H1 (cell line): ENCODE results near the gene ADGRF1. TPM values are rescaled to one million over a fixed set of nuclear protein-coding genes. Genes with fewer than 3 reads are reported as not detected.

Experiments used
- CTCF ChIA-PET: fragments of 300-600 bp; sonication (Branson Sonifier 250); formaldehyde crosslinking; loops from one replicate; lab custom pipeline; 2021; ENCODE audit not compliant: partially characterized antibody; lab: Charles Lee
- POLR2A ChIA-PET: fragments of 300-600 bp; sonication (Branson Sonifier 250); formaldehyde crosslinking; loops from one replicate; lab custom pipeline; 2021; ENCODE audit warnings: inconsistent platforms; ENCODE audit not compliant: partially characterized antibody; lab: Charles Lee
- DNase-seq, 2 experiments: peaks; one replicate each; pipeline versions ENCODE4 v3.0.0 to v3.0.0-alpha.2; 2010 to 2022; ENCODE audit warnings: low spot score in 2 of 2, low read depth in 1 of 2, mixed read lengths in 1 of 2
- FAIRE-seq: peaks from 2 replicates; lab custom pipeline; 2011; peaks lifted over from hg19 to GRCh38; lab: Jason Lieb, UNC
- H2AFZ ChIP-seq: 2 replicates; pipeline ENCODE4 v1.8.1; 2012; ENCODE audit warnings: low read length, inconsistent platforms
- H2AK5ac ChIP-seq: 2 replicates; pipeline ENCODE4 v1.6.1; 2013; ENCODE audit warnings: low read depth, low read length
- H2BK120ac ChIP-seq: replicated peaks from 2 replicates; pipeline ENCODE3; 2013; ENCODE audit warnings: low read depth, low read length, inconsistent platforms
- H2BK12ac ChIP-seq: 2 replicates; pipeline ENCODE4 v1.6.1; 2013; ENCODE audit warnings: low read depth, low read length
- H2BK15ac ChIP-seq: 2 replicates; pipeline ENCODE4 v1.6.1; 2013; ENCODE audit warnings: low read length
- H2BK20ac ChIP-seq: 2 replicates; pipeline ENCODE4 v1.6.1; 2013; ENCODE audit warnings: low read length
- H2BK5ac ChIP-seq: 2 replicates; pipeline ENCODE4 v1.6.1; 2013; ENCODE audit warnings: low read depth, low read length
- H3K14ac ChIP-seq: 2 replicates; pipeline ENCODE4 v1.6.1; 2013; ENCODE audit warnings: inconsistent platforms; ENCODE audit not compliant: insufficient read length
- H3K18ac ChIP-seq: 2 replicates; pipeline ENCODE4 v1.6.1; 2013; ENCODE audit warnings: low read length; ENCODE audit errors: extremely low read depth
- H3K23ac ChIP-seq: 2 replicates; pipeline ENCODE4 v1.6.1; 2013; ENCODE audit warnings: inconsistent platforms; ENCODE audit not compliant: insufficient read length
- H3K23me2 ChIP-seq: 2 replicates; pipeline ENCODE4 v1.6.1; 2013; ENCODE audit warnings: low read depth, low read length
- H3K27ac ChIP-seq: 2 replicates; pipeline ENCODE4 v1.6.1; 2011; ENCODE audit warnings: low read depth, low read length, inconsistent platforms
- H3K27me3 ChIP-seq, 4 experiments: replicated peaks in 1 of 4; 1 replicate in 1 of 4; 2 replicates in 3 of 4; pipeline versions ENCODE4 v1.6.1 to v1.8.1; 2011 to 2013; ENCODE audit warnings: low read length in 3 of 4, mild to moderate bottlenecking in 3 of 4, inconsistent platforms in 2 of 4, mixed read lengths in 2 of 4, moderate library complexity in 1 of 4; ENCODE audit not compliant: control insufficient read depth in 3 of 4, insufficient read depth in 3 of 4; ENCODE audit errors: extremely low read depth in 1 of 4
- H3K36me3 ChIP-seq, 4 experiments: 2 replicates each; pipeline versions ENCODE4 v1.6.1 to v1.8.1; 2011 to 2013; ENCODE audit warnings: mild to moderate bottlenecking in 4 of 4, low read length in 3 of 4, moderate library complexity in 2 of 4, control low read depth in 1 of 4, inconsistent platforms in 1 of 4; ENCODE audit not compliant: insufficient read depth in 4 of 4, control insufficient read depth in 2 of 4
- H3K4ac ChIP-seq: replicated peaks from 2 replicates; pipeline ENCODE3; 2013; ENCODE audit warnings: low read length, low read depth, mixed read lengths, inconsistent platforms; ENCODE audit not compliant: insufficient read length
- H3K4me1 ChIP-seq, 4 experiments: replicated peaks in 1 of 4; 1 replicate in 1 of 4; 2 replicates in 3 of 4; pipeline versions ENCODE4 v1.6.1 to v1.8.1; 2011 to 2013; ENCODE audit warnings: low read length in 3 of 4, inconsistent platforms in 2 of 4, mixed read lengths in 1 of 4; ENCODE audit not compliant: insufficient read depth in 4 of 4, control insufficient read depth in 3 of 4
- H3K4me2 ChIP-seq, 2 experiments: 2 replicates each; pipeline versions ENCODE4 v1.6.1 to v1.8.1; 2011 to 2013; ENCODE audit warnings: low read depth in 2 of 2, low read length in 2 of 2, control low read depth in 1 of 2, inconsistent platforms in 1 of 2, mild to moderate bottlenecking in 1 of 2; ENCODE audit not compliant: insufficient read depth in 1 of 2
- H3K4me3 ChIP-seq, 4 experiments: fragments of 200-600, 300-600 bp in 1 of 4; sonication (generic), shearing (Covaris generic), sonication (Bioruptor Twin) in 1 of 4; 2 replicates each; pipeline versions ENCODE4 v1.5.1 to v1.8.1; 2011 to 2016; ENCODE audit warnings: low read length in 4 of 4, low read depth in 3 of 4, control low read depth in 2 of 4, inconsistent platforms in 2 of 4, mild to moderate bottlenecking in 2 of 4, mixed read lengths in 1 of 4, moderate library complexity in 1 of 4; ENCODE audit not compliant: insufficient read depth in 2 of 4; ENCODE audit errors: extremely low read depth in 1 of 4
- H3K56ac ChIP-seq: replicated peaks from 2 replicates; pipeline ENCODE3; 2013; ENCODE audit warnings: low read depth, mild to moderate bottlenecking, mixed read lengths, low read length, inconsistent platforms; ENCODE audit not compliant: insufficient read length
- H3K79me1 ChIP-seq: 2 replicates; pipeline ENCODE4 v1.6.1; 2013; ENCODE audit warnings: low read depth, low read length, control low read depth
- H3K79me2 ChIP-seq, 2 experiments: 2 replicates each; pipeline versions ENCODE4 v1.6.1 to v1.8.1; 2012 to 2013; ENCODE audit warnings: low read length in 2 of 2, mild to moderate bottlenecking in 2 of 2, inconsistent platforms in 1 of 2; ENCODE audit not compliant: insufficient read depth in 2 of 2, control insufficient read depth in 1 of 2
- H3K9ac ChIP-seq, 4 experiments: replicated peaks in 1 of 4; 1 replicate in 1 of 4; 2 replicates in 3 of 4; pipeline versions ENCODE4 v1.6.1 to v1.8.1; 2011 to 2013; ENCODE audit warnings: low read depth in 3 of 4, low read length in 3 of 4, control low read depth in 2 of 4, mild to moderate bottlenecking in 2 of 4, moderate library complexity in 2 of 4, inconsistent platforms in 1 of 4; ENCODE audit errors: extremely low read depth in 1 of 4
- H3K9me3 ChIP-seq, 2 experiments: 2 replicates each; pipeline versions ENCODE4 v1.6.1 to v1.8.1; 2012 to 2013; ENCODE audit warnings: mild to moderate bottlenecking in 2 of 2, moderate library complexity in 2 of 2, control low read depth in 1 of 2, inconsistent platforms in 1 of 2, low read depth in 1 of 2, low read length in 1 of 2, mixed read lengths in 1 of 2; ENCODE audit not compliant: insufficient read depth in 2 of 2
- H4K20me1 ChIP-seq, 2 experiments: replicated peaks in 1 of 2; 2 replicates each; pipeline versions ENCODE3 to v1.8.1; 2011 to 2013; ENCODE audit warnings: inconsistent platforms in 2 of 2, low read length in 2 of 2, mild to moderate bottlenecking in 1 of 2; ENCODE audit not compliant: insufficient read depth in 2 of 2, control insufficient read depth in 1 of 2
- H4K5ac ChIP-seq: 2 replicates; pipeline ENCODE4 v1.6.1; 2013; ENCODE audit warnings: low read length, low read depth, mixed read lengths, inconsistent platforms; ENCODE audit not compliant: insufficient read length
- H4K8ac ChIP-seq: 2 replicates; pipeline ENCODE4 v1.8.0; 2013; ENCODE audit warnings: mild to moderate bottlenecking, moderate library complexity, low read length, inconsistent platforms; ENCODE audit not compliant: insufficient read depth; ENCODE audit errors: extremely low read depth
- H4K91ac ChIP-seq: replicated peaks from 2 replicates; pipeline ENCODE3; 2013; ENCODE audit warnings: low read length, mixed read lengths, inconsistent platforms; ENCODE audit not compliant: insufficient read length
- BACH1 ChIP-seq: IDR thresholded peaks from 2 replicates; pipeline ENCODE4 v1.6.1; 2012; ENCODE audit warnings: low read length, improper control_type of control experiment
- EGR1 ChIP-seq: IDR thresholded peaks from 2 replicates; pipeline ENCODE4 v1.6.1; 2011; ENCODE audit warnings: low read depth, low read length, borderline replicate concordance
- SAP30 ChIP-seq: fragments of 300-600 bp; sonication (generic); IDR thresholded peaks from 2 replicates; pipeline ENCODE4 v1.7.1; 2012; ENCODE audit warnings: low read length, moderate library complexity, mild to moderate bottlenecking, inconsistent platforms; ENCODE audit not compliant: insufficient read depth, insufficient replicate concordance
- SIRT6 ChIP-seq: IDR thresholded peaks from one replicate; pipeline ENCODE4 v1.7.1; 2012; ENCODE audit warnings: low read length, inconsistent platforms
- YY1 ChIP-seq: IDR thresholded peaks from 2 replicates; pipeline ENCODE4 v1.6.1; 2011; ENCODE audit warnings: low read depth, mild to moderate bottlenecking, low read length
- ZNF274 ChIP-seq: IDR thresholded peaks from 2 replicates; pipeline ENCODE4 v1.7.0; 2012; ENCODE audit warnings: low read length, borderline replicate concordance; ENCODE audit errors: extremely low read depth
- WGBS, 2 experiments: shearing (Covaris generic) in 1 of 2; methylation state at CpG; one replicate each; pipeline versions ENCODE4 v1.1.6 to v1.1.7; 2013 to 2015; ENCODE audit warnings: low lambda C conversion rate in 2 of 2, mixed read lengths in 2 of 2, inconsistent platforms in 1 of 2, low coverage in 1 of 2, missing lambda C conversion rate in 1 of 2; ENCODE audit not compliant: insufficient replicate concordance in 2 of 2, insufficient coverage in 1 of 2, insufficient read length in 1 of 2; ENCODE audit errors: extremely low coverage in 1 of 2, missing lambda C conversion rate in 1 of 2; 5-methylcytosine and 5-hydroxymethylcytosine counted together
- polyA plus RNA-seq, 7 experiments: library from polyadenylated mRNA; depleted of rRNA in 3 of 7; stranded (reverse) in 5 of 7; unstranded in 2 of 7; fragments of >200 nt in 5 of 7; fragments of 200-250 nt in 2 of 7; gene quantifications; 1 replicate in 5 of 7; 2 replicates in 1 of 7; 4 replicates in 1 of 7; pipeline versions ENCODE4 v1.2.1 to v1.2.3, GENCODE V29; 2011 to 2013; ENCODE audit warnings: missing spikeins in 2 of 7, mixed read lengths in 2 of 7
- total RNA-seq: library from RNA; stranded (reverse); fragmentation: NEBNext Ultra II Directional; extraction: Animal tissue kit (Norgen Biotek cat#: 25700); gene quantifications from 2 replicates; pipeline ENCODE4 v1.2.1, GENCODE V29; 2021

ADGRF1 gene
- total and polyA plus RNA-seq, 2 of the 8 experiments (the other 6 are each of a cell fraction or from before 2014, with no cell fraction given), result not detected

DNA sequence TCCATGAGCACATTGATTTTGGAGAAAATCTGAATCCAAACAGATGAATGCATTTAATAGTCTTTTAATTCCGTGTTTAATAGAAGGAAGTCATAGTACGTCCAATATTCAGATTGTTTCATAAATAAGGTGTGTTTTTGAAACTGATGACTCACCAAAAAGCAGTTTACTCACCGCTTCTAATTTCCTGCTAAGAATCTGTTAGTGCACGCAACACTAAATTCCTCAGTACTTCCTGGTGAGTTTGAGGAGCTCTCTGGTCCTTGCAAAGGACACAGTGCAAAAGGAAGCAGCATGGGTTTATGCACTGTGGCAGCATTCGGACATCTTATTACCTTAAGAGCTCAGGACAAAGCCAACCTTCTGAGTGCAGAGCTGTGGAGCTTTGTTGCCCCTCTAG lies 2.3 kb upstream of the ADGRF1 start:
- no peak overlapping the region for H2BK12ac ChIP-seq
- no peak for FAIRE-seq

More for the DNA sequence above, 2.3 kb upstream of the ADGRF1 start:
- no peak overlapping the region for H3K4ac ChIP-seq
- no peak overlapping the region for H3K18ac ChIP-seq
- no peak overlapping the region for H3K4me3 ChIP-seq
- H3K14ac ChIP-seq, result no peak overlapping the region
- no peak overlapping the region for H2AK5ac ChIP-seq
- H3K56ac ChIP-seq, result no peak overlapping the region
- no peak overlapping the region for H2AFZ ChIP-seq
- no peak overlapping the region for H2BK120ac ChIP-seq
- CTCF ChIA-PET, result interaction anchor here (2.0 kb wide), 1 partner anchor 34 kb away, joined by 10 read pairs; no protein-coding TSS in a partner anchor
- no peaks in the 10 kb centered on the region for H4K20me1 ChIP-seq
- no peaks in the 10 kb centered on the region for H3K27me3 ChIP-seq
- no peak overlapping the region for H4K8ac ChIP-seq
- no peak overlapping the region for H3K27ac ChIP-seq
- H2BK15ac ChIP-seq, result no peak overlapping the region
- POLR2A ChIA-PET, result no interaction called here
- H3K9ac ChIP-seq, result no peak overlapping the region
- H3K9me3 ChIP-seq, result no peaks in the 10 kb centered on the region
- H3K4me1 ChIP-seq, result peaks cover 0 to 3% (median 0%) of the 10 kb centered on the region in 4 experiments; a peak in 1 of 7 replicates
- no peaks in the 10 kb centered on the region for H3K79me2 ChIP-seq
- no peak overlapping the region for H4K5ac ChIP-seq
- H2BK5ac ChIP-seq, result no peak overlapping the region
- H3K79me1 ChIP-seq, result no peaks in the 10 kb centered on the region
- H3K36me3 ChIP-seq, result no peaks in the 10 kb centered on the region
- H3K23me2 ChIP-seq, result no peaks in the 10 kb centered on the region; the same call in 1 of the 2 replicates
- H2BK20ac ChIP-seq, result no peak overlapping the region
- H4K91ac ChIP-seq, result no peak overlapping the region
- no peak overlapping the region for H3K23ac ChIP-seq
- no peak overlapping the region for H3K4me2 ChIP-seq
- no peak for DNase-seq
- WGBS, 2 experiments, result 83% methylated on average over 5 of the region's 5 CpGs; no CpG with 5 or more reads in 1 of the 2 experiments
- TF ChIP-seq BACH1 (no peak), ZNF274 (no peak), EGR1 (no peak), YY1 (no peak), SAP30 (no peak), SIRT6 (no peak)
